Measurements from ENCODE around the gene ADGRA1. TPM values are rescaled to one million over a fixed set of nuclear protein-coding genes. Genes with fewer than 3 reads are reported as not detected.

ADGRA1 gene
- total RNA-seq, 4 donors from 2014 or later, result 0.07 to 1.0 TPM; not detected in 2

DNA sequence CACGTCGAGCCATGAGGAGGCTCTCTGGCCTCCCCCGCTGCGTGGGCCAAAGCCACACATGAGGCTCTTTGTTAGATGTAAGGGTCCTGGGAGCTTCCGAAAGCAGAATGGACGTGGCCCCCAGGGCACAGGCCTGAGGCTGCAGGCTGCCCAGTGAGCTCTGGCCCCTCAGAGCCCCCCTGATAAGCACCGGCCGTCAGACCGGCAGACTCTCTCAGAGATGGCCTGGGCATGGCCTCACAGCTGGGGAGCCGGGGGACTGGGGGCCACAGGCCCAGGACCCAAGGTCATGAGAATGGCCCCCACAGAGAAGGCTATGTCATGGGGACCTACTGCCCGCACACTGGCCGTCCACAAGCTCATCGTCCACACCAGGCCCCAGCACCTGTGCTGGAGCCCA is 31.7 kb upstream of the ADGRA1 start:
- Histone ChIP-seq H3K4me3 (no peak overlapping the region), H3K36me3 (no peaks in the 10 kb centered on the region), H3K27ac (no peak overlapping the region), H3K9me3 (no peaks in the 10 kb centered on the region), H3K27me3 (no peaks in the 10 kb centered on the region), H3K4me1 (no peaks in the 10 kb centered on the region)
- intact Hi-C loops (cut with DNase I; ENCODE audit: low total_unique reads), result no loop called here
- no peak for DNase-seq
- TF ChIP-seq, protein P1, sequence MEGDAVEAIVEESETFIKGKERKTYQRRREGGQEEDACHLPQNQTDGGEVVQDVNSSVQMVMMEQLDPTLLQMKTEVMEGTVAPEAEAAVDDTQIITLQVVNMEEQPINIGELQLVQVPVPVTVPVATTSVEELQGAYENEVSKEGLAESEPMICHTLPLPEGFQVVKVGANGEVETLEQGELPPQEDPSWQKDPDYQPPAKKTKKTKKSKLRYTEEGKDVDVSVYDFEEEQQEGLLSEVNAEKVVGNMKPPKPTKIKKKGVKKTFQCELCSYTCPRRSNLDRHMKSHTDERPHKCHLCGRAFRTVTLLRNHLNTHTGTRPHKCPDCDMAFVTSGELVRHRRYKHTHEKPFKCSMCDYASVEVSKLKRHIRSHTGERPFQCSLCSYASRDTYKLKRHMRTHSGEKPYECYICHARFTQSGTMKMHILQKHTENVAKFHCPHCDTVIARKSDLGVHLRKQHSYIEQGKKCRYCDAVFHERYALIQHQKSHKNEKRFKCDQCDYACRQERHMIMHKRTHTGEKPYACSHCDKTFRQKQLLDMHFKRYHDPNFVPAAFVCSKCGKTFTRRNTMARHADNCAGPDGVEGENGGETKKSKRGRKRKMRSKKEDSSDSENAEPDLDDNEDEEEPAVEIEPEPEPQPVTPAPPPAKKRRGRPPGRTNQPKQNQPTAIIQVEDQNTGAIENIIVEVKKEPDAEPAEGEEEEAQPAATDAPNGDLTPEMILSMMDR (IDR thresholded peaks at IDR 0.05), result no peak
- no peak for TF ChIP-seq POLR2A (IDR thresholded peaks at IDR 0.05)

DNA sequence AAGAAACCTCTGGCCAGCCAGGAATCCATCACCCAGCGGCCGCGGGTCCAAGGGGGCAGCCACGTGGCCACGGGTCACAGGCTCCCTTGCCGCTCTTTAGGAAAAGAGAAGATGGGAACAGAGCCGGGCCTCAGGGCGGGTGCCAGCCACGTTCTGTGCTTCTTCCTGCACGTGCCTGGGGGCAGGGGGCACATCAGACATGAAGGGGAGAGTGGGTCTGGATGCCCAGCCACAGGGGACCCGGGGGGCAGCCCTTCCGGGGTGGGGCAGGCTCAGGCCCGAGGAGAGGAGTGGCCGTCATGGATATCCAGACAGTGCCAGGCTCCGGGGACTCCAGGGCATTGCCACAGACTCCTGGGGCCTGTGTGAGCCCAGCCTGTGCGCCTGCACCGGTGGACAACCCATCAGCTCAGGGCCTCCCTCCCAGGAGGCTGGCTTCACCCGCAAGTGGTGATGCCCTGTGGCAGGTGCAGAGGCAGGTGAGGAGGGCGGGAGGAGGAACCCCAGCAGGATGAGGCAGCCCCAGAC is 31.0 kb upstream of the ADGRA1 start:
- intact Hi-C loops (cut with DNase I; ENCODE audit: low total_unique reads), result no loop called here
- TF ChIP-seq, protein P1 (IDR thresholded peaks at IDR 0.05), result no peak
- TF ChIP-seq POLR2A (IDR thresholded peaks at IDR 0.05), result no peak
- no peaks in the 10 kb centered on the region for H3K36me3 ChIP-seq
- H3K27me3 ChIP-seq, result no peaks in the 10 kb centered on the region
- H3K9me3 ChIP-seq, result no peaks in the 10 kb centered on the region
- H3K4me1 ChIP-seq, result no peaks in the 10 kb centered on the region
- H3K27ac ChIP-seq, result no peak overlapping the region
- no peak overlapping the region for H3K4me3 ChIP-seq
- DNase-seq, result no peak

DNA sequence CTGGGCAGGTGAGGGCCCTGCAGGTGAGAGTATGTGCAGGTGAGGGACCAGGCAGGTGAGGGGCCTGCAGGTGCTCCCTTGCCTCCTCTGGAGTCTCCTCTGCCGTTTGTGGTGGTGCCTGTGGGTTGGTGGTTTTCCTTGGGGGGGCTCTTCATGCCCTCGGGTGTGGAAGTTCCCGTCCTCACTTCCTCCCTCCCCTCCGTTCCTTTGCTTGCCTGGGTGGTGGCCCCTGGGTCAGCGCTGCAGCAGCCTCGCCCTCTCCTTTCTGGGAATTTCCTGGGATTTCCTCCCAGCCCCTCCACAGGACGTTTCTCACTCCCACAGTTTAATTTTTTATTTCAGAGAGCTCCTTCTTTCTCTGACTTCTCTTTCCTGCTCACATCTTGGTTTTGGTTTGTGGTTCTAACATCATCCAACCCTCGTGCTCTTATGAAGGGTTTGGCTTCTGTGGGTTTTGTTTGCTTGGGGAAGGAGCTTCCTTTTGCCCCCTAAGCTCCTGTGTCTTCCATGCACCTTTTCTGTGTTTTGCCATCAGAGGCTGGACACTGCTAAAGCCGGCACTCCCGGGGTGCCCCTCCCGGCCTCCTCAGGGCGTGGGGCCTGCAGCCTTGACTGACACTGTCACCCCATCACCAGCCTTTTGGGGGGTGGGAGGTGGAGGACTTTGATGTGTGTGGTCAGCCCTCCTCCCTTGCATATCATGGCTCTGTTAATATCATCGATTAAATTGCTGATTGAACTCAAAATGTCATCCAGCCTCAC is 29.2 kb upstream of the ADGRA1 start:
- intact Hi-C loops (cut with DNase I; ENCODE audit: low total_unique reads), result no loop called here
- no peaks in the 10 kb centered on the region for H3K27me3 ChIP-seq

DNA sequence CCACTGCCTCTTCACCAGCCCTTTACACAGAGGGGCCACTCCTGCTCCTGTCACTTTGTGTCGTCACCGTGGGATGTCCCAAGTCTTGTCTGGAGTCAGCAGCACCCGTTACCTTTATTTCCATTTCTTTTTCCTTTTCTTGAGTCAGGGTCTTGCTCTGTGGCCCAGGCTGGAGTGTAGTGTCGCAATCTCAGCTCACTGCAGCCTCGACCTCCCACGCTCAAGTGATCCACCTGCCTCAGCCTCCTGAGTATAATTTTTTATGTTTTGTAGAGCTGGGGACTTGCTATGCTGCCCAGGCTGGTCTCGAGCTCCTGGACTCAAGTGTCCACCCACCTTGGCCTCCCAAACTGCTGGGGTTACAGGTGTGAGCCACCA is 28.6 kb upstream of the ADGRA1 start:
- Histone ChIP-seq H3K4me1 (no peaks in the 10 kb centered on the region), H3K9me3 (no peaks in the 10 kb centered on the region), H3K27me3 (no peaks in the 10 kb centered on the region)

More for the DNA sequence above, 29.2 kb upstream of the ADGRA1 start:
- Histone ChIP-seq H3K36me3 (no peaks in the 10 kb centered on the region), H3K9me3 (no peaks in the 10 kb centered on the region), H3K4me3 (no peak overlapping the region), H3K27ac (no peak overlapping the region), H3K4me1 (no peaks in the 10 kb centered on the region)
- TF ChIP-seq, protein P1 (IDR thresholded peaks at IDR 0.05), result no peak
- no peak for TF ChIP-seq POLR2A (IDR thresholded peaks at IDR 0.05)
- no peak for DNase-seq

DNA sequence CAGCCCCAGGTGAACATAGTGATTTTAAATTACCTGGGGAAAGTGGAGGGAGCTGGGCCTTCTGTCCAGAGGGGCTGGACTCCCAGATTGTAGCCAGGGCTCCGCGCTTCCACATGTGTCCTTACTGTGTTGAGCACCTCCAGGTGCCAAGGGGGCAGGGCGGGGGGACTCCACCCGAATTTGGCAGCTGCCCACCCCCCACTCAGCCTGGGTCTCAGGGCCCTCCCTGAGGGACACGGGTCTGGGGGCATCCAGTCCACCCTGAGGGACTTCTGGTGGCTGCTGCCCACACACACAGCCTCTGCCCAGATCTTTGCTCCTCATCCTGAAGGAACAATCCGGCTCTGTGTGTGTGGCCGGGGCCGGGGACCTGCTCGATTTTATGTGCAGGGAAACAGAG is 28.2 kb upstream of the ADGRA1 start:
- intact Hi-C loops (cut with DNase I; ENCODE audit: low total_unique reads), result no loop called here
- Histone ChIP-seq H3K36me3 (no peaks in the 10 kb centered on the region), H3K4me1 (no peaks in the 10 kb centered on the region), H3K9me3 (no peaks in the 10 kb centered on the region), H3K4me3 (no peak overlapping the region), H3K27me3 (no peaks in the 10 kb centered on the region), H3K27ac (no peak overlapping the region)
- no peak for TF ChIP-seq POLR2A (IDR thresholded peaks at IDR 0.05)
- TF ChIP-seq, protein P1 (IDR thresholded peaks at IDR 0.05), result no peak
- no peak for DNase-seq

More for the DNA sequence above, 28.6 kb upstream of the ADGRA1 start:
- no peak for DNase-seq
- intact Hi-C loops (cut with DNase I; ENCODE audit: low total_unique reads), result no loop called here
- Histone ChIP-seq H3K27ac (no peak overlapping the region), H3K4me3 (no peak overlapping the region), H3K36me3 (no peaks in the 10 kb centered on the region)
- TF ChIP-seq POLR2A (IDR thresholded peaks at IDR 0.05), result no peak
- TF ChIP-seq, protein P1 (IDR thresholded peaks at IDR 0.05), result no peak
